SU-DHL-6 (cell line): ENCODE measurements around the gene CCND3.
A peak's percentile ranks its signal among the peaks of the same experiment; 100 is the strongest.

ENCODE experiments used
- H2AFZ ChIP-seq: fragments of 200-600 bp; sonication (generic); 2 replicates; pipeline ENCODE4 v1.6.1; 2014; ENCODE audit warnings: low read depth, mild to moderate bottlenecking, moderate library complexity, mixed read lengths, antibody characterized with exemption, low read length; ENCODE audit not compliant: severe bottlenecking
- H3F3A ChIP-seq: fragments of 200-600 bp; shearing (Covaris generic); 2 replicates; pipeline ENCODE4 v1.6.0; 2016; ENCODE audit warnings: antibody characterized with exemption, mild to moderate bottlenecking; ENCODE audit not compliant: insufficient read depth
- H3K27ac ChIP-seq: fragments of 200-600 bp; sonication (generic); 2 replicates; pipeline ENCODE4 v1.5.1; 2016; ENCODE audit warnings: low read depth, mild to moderate bottlenecking, low read length, moderate library complexity, mixed read lengths
- H3K27me3 ChIP-seq: fragments of 200-600 bp; sonication (generic), shearing (Covaris generic); 2 replicates; pipeline ENCODE4 v1.6.0; 2014; ENCODE audit warnings: mild to moderate bottlenecking, low read length
- H3K36me3 ChIP-seq: fragments of 200-600 bp; sonication (generic); 2 replicates; pipeline ENCODE4 v1.6.1; 2014; ENCODE audit warnings: mild to moderate bottlenecking, low read length, mixed read lengths
- H3K4me2 ChIP-seq: fragments of 300-600, 200-600 bp; shearing (Covaris generic), sonication (generic); 2 replicates; pipeline ENCODE4 v1.6.0; 2014; ENCODE audit warnings: low read length, low read depth, mild to moderate bottlenecking; ENCODE audit not compliant: poor library complexity, severe bottlenecking
- H3K4me3 ChIP-seq: fragments of 200-600 bp; sonication (generic); 2 replicates; pipeline ENCODE4 v1.5.1; 2014; ENCODE audit warnings: antibody characterized with exemption, low read length, mild to moderate bottlenecking, mixed read lengths; ENCODE audit not compliant: insufficient read depth, poor library complexity, severe bottlenecking
- H3K79me2 ChIP-seq: fragments of 200-600 bp; sonication (generic); 2 replicates; pipeline ENCODE4 v1.6.1; 2014; ENCODE audit warnings: mild to moderate bottlenecking, low read length, moderate library complexity; ENCODE audit not compliant: insufficient read depth
- H3K9ac ChIP-seq: fragments of 200-600 bp; sonication (generic); 2 replicates; pipeline ENCODE4 v1.7.0; 2014; ENCODE audit warnings: mild to moderate bottlenecking, low read length
- H3K9me2 ChIP-seq: fragments of 200-600 bp; sonication (generic); replicated peaks from 2 replicates; pipeline ENCODE4 v1.6.1; 2014; ENCODE audit warnings: low read length; ENCODE audit not compliant: insufficient read depth
- H3K9me3 ChIP-seq: fragments of 200-600 bp; sonication (generic); 2 replicates; pipeline ENCODE4 v1.6.1; 2014; ENCODE audit warnings: low read length, mixed read lengths; ENCODE audit not compliant: insufficient read depth
- H4K20me1 ChIP-seq: fragments of 200-600 bp; sonication (generic); 2 replicates; pipeline ENCODE4 v1.6.1; 2014; ENCODE audit warnings: low read depth, mild to moderate bottlenecking, antibody characterized with exemption, low read length, moderate library complexity, mixed read lengths
- EZH2phosphoT487 ChIP-seq: fragments of 200-600 bp; sonication (generic), shearing (Covaris generic); conservative IDR thresholded peaks from 2 replicates; pipeline ENCODE4 v1.6.1; 2018; ENCODE audit warnings: mild to moderate bottlenecking, antibody characterized with exemption, low read length, moderate library complexity, mixed read lengths
- TF ChIP-seq, protein P1 (sequence below): fragments of 200-600 bp; sonication (generic); IDR thresholded peaks from one replicate; pipeline ENCODE4 v1.5.1; 2017; ENCODE audit warnings: antibody characterized with exemption, mild to moderate bottlenecking, low read length, moderate library complexity; ENCODE audit not compliant: insufficient read depth, poor library complexity, severe bottlenecking

The CCND3 gene

DNA sequence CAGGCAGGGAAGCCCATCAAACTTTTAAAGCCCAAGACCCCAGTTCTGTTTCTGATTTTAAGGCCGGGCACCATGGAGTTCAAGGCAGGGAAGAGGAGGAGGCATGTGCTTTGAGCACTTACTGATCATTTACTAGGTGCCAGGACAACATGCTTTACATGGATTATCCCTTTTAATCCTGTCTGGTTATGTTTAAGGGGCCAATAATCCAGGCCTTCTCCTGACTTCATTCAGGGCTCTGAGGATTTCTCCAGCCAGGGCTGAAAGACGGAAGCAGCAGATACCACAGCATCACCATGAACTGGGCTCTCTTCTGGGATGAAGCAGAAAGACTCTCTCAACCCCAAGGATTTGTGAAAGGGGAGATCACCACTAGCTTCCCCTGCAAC is 4.1 kb downstream of the CCND3 start:
- Histone ChIP-seq H3K27ac (peak overlapping the region; percentile 83), H3F3A (peaks cover 75% of the 10 kb centered on the region)

DNA sequence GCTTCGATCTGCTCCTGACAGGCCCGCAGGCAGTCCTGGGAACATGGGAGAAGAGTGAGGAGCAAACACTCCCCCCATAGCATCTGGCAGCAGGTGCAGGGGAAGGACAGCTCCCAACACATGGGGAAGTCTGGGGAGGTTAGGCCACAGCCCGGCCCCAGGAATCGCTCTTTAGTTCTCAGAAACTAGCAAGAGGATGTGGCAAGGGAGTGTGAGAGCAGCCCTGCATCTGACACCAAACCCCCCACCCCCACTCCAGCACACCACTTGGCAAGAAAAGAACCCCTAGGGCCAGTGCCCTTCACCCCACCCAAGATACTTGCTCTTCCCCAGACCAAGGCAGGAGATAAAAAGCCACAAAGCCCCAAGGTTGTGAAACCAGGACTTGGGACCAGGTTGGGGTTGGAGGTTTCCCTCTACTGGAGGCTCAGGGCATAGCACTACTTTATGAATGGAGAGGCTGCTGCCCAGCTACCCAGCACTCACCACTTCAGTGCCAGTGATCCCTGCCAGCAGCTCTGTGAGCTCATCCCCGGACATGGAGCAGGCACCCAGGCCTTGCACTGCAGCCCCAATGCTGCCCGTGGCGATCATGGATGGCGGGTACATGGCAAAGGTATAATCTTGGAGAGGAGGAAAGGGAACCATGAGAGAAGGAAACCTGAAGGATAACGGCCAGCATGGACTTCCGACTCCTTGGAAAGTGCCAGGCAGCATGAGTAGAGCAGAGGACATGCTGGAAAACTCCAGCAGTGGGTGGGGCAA is 5.4 kb downstream of the CCND3 start:
- no peak overlapping the region for H2AFZ ChIP-seq
- H3K27ac ChIP-seq, result peak overlapping the region; percentile 83
- H4K20me1 ChIP-seq, result no peaks in the 10 kb centered on the region; the same call in 1 of the 2 replicates
- H3K4me3 ChIP-seq, result no peak overlapping the region
- peaks cover 77% of the 10 kb centered on the region for H3F3A ChIP-seq
- TF ChIP-seq, protein P1, sequence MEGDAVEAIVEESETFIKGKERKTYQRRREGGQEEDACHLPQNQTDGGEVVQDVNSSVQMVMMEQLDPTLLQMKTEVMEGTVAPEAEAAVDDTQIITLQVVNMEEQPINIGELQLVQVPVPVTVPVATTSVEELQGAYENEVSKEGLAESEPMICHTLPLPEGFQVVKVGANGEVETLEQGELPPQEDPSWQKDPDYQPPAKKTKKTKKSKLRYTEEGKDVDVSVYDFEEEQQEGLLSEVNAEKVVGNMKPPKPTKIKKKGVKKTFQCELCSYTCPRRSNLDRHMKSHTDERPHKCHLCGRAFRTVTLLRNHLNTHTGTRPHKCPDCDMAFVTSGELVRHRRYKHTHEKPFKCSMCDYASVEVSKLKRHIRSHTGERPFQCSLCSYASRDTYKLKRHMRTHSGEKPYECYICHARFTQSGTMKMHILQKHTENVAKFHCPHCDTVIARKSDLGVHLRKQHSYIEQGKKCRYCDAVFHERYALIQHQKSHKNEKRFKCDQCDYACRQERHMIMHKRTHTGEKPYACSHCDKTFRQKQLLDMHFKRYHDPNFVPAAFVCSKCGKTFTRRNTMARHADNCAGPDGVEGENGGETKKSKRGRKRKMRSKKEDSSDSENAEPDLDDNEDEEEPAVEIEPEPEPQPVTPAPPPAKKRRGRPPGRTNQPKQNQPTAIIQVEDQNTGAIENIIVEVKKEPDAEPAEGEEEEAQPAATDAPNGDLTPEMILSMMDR, result peak; percentile 95
- TF ChIP-seq EZH2phosphoT487, result no peak
- H3K27me3 ChIP-seq, result no peaks in the 10 kb centered on the region
- no peak overlapping the region for H3K4me2 ChIP-seq
- H3K9ac ChIP-seq, result no peak overlapping the region; the same call in 1 of the 2 replicates
- H3K36me3 ChIP-seq, result peaks cover 28% of the 10 kb centered on the region
- H3K9me2 ChIP-seq, result no peaks in the 10 kb centered on the region
- no peaks in the 10 kb centered on the region for H3K9me3 ChIP-seq
- peaks cover 45% of the 10 kb centered on the region for H3K79me2 ChIP-seq

More for the DNA sequence above, 4.1 kb downstream of the CCND3 start:
- peak overlapping the region; percentile 68 for H3K4me2 ChIP-seq
- TF ChIP-seq EZH2phosphoT487, result no peak
- TF ChIP-seq, protein P1, result no peak
- peak overlapping the region; percentile 91; the same call in 1 of the 2 replicates for H3K9ac ChIP-seq
- H3K27me3 ChIP-seq, result no peaks in the 10 kb centered on the region
- no peak overlapping the region for H2AFZ ChIP-seq
- peaks cover 48% of the 10 kb centered on the region for H3K79me2 ChIP-seq
- peaks cover 19% of the 10 kb centered on the region; the same call in 1 of the 2 replicates for H3K36me3 ChIP-seq
- no peaks in the 10 kb centered on the region for H3K9me3 ChIP-seq
- no peaks in the 10 kb centered on the region for H3K9me2 ChIP-seq
- no peak overlapping the region for H3K4me3 ChIP-seq
- no peaks in the 10 kb centered on the region; the same call in 1 of the 2 replicates for H4K20me1 ChIP-seq

DNA sequence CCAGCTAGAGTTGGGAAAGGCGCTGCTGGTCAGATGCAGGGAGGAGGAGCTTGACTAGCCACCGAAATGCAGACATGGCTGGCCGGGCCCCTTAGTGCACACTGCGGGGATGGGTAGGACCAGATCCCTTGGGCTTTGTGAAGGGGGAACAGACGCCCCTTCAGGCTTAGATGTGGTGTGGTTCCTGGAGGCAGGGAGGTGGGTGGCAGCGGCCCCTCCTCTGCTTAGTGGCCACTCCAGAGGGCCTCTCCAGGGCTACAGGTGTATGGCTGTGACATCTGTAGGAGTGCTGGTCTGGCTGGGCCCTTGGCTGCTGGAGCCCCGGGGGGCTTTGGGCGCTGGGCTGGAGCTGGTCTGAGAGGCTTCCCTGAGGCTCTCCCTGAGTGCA is 5.9 kb downstream of the CCND3 start:
- H2AFZ ChIP-seq, result no peak overlapping the region
- H4K20me1 ChIP-seq, result no peaks in the 10 kb centered on the region; the same call in 1 of the 2 replicates
- peaks cover 28% of the 10 kb centered on the region for H3K36me3 ChIP-seq
- H3K9me2 ChIP-seq, result no peaks in the 10 kb centered on the region
- H3K9me3 ChIP-seq, result no peaks in the 10 kb centered on the region
- H3K4me2 ChIP-seq, result no peak overlapping the region
- H3F3A ChIP-seq, result peaks cover 77% of the 10 kb centered on the region
- TF ChIP-seq, protein P1, result no peak
- no peak for TF ChIP-seq EZH2phosphoT487
- no peak overlapping the region; the same call in 1 of the 2 replicates for H3K9ac ChIP-seq
- H3K27ac ChIP-seq, result peak overlapping the region; percentile 83
- no peaks in the 10 kb centered on the region for H3K27me3 ChIP-seq
- H3K4me3 ChIP-seq, result no peak overlapping the region
- H3K79me2 ChIP-seq, result peaks cover 41% of the 10 kb centered on the region
